ENCODE data around the gene MYCN.
"Not testable (repeated sequence)": the region's sequence is repeated elsewhere in the genome, so short reads cannot be mapped to it uniquely, and the experiment has no call there.

The MYCN gene

GRCh38 chr2:15939854-15940660, at the start of gene MYCN:
MYCN (plus strand) TSS chr2:15940550; CDS start chr2:15942065, 1,515 bp downstream.
- DNase-seq = peak; percentile 97

GRCh38 chr2:15890936-15891905, 49.1 kb upstream of the MYCN start:
- DNase-seq = peak; percentile 45

GRCh38 chr2:15892151-15892880, 48.0 kb upstream of the MYCN start:
- peak; percentile 32 for DNase-seq

GRCh38 chr2:15893085-15893484, 47.3 kb upstream of the MYCN start:
- no peak for DNase-seq

GRCh38 chr2:15893689-15894480, 46.5 kb upstream of the MYCN start:
- DNase-seq = no peak

- DNase-seq = no peak
Observed at GRCh38 chr2:15894481-15895144, 45.7 kb upstream of the MYCN start.

GRCh38 chr2:15895615-15896469, 44.5 kb upstream of the MYCN start:
- DNase-seq = no peak

- DNase-seq = no peak
Observed at GRCh38 chr2:15896859-15897258, 43.5 kb upstream of the MYCN start.

GRCh38 chr2:15897431-15898098, 42.8 kb upstream of the MYCN start:
- no peak for DNase-seq

GRCh38 chr2:15899327-15899612, 41.1 kb upstream of the MYCN start:
- DNase-seq = no peak

- DNase-seq = no peak
Observed at GRCh38 chr2:15899751-15900493, 40.4 kb upstream of the MYCN start.

- no peak for DNase-seq
Observed at GRCh38 chr2:15901095-15901807, 39.1 kb upstream of the MYCN start.

GRCh38 chr2:15901808-15902130, 38.6 kb upstream of the MYCN start:
- DNase-seq = no peak

GRCh38 chr2:15903910-15904309, 36.4 kb upstream of the MYCN start:
- DNase-seq = not testable (repeated sequence)

- no peak for DNase-seq
Observed at GRCh38 chr2:15905267-15905645, 35.1 kb upstream of the MYCN start.

GRCh38 chr2:15905986-15906491, 34.3 kb upstream of the MYCN start:
- no peak for DNase-seq

- no peak for DNase-seq
Observed at GRCh38 chr2:15906778-15907177, 33.6 kb upstream of the MYCN start.

- no peak for DNase-seq
Observed at GRCh38 chr2:15907461-15908324, 32.7 kb upstream of the MYCN start.
